IMR-90 (cell line): ENCODE measurements around the gene SNRPE. TPM values are rescaled to one million over a fixed set of nuclear protein-coding genes. Genes with fewer than 3 reads are reported as not detected.

ENCODE experiments used
- ATAC-seq: fragments of 200-7000 bp; cut with Tn5 transposase; 2 replicates; pipeline ENCODE4 v1.9.1; 2020; ENCODE audit warnings: low read depth, mild to moderate bottlenecking, moderate library complexity
- BruUV-seq: library from RNA; stranded (reverse); fragments of 400-500 nt; replicated peaks from 2 replicates; lab custom pipeline; 2021; lab: Mats Ljungman, UMichigan
- CTCF ChIA-PET: fragments of 300-600 bp; formaldehyde crosslinking; extraction: SDS; loops from one replicate; lab custom pipeline; 2021; ENCODE audit warnings: antibody characterized with exemption; lab: Yijun Ruan, JAX
- POLR2A ChIA-PET: fragments of 300-600 bp; sonication (Branson Sonifier 250); formaldehyde crosslinking; loops from one replicate; lab custom pipeline; 2022; ENCODE audit warnings: antibody characterized with exemption; ENCODE audit not compliant: unreplicated experiment; lab: Charles Lee
- DNase-seq: peaks from one replicate; pipeline ENCODE4 v3.0.0; 2013
- H2AFZ ChIP-seq: replicated peaks from 2 replicates; pipeline ENCODE3; 2013; ENCODE audit warnings: low read length, mild to moderate bottlenecking; ENCODE audit not compliant: poor library complexity
- H2AK5ac ChIP-seq: 2 replicates; pipeline ENCODE4 v1.6.1; 2013; ENCODE audit warnings: low read depth, low read length, inconsistent platforms
- H2AK9ac ChIP-seq: replicated peaks from 2 replicates; pipeline ENCODE3; 2013; ENCODE audit warnings: mild to moderate bottlenecking, low read depth, low read length, moderate library complexity; ENCODE audit not compliant: poor library complexity
- H2BK120ac ChIP-seq: 2 replicates; pipeline ENCODE4 v1.6.1; 2013; ENCODE audit warnings: low read depth, low read length, inconsistent platforms
- H2BK15ac ChIP-seq: 3 replicates; pipeline ENCODE4 v1.6.1; 2013; ENCODE audit warnings: low read depth, low read length, inconsistent platforms
- H2BK20ac ChIP-seq: 2 replicates; pipeline ENCODE4 v1.6.1; 2013; ENCODE audit warnings: low read depth, mild to moderate bottlenecking, inconsistent platforms, low read length, moderate library complexity
- H2BK5ac ChIP-seq: 2 replicates; pipeline ENCODE4 v1.6.1; 2013; ENCODE audit warnings: mild to moderate bottlenecking, low read depth, low read length, inconsistent platforms; ENCODE audit not compliant: poor library complexity, severe bottlenecking
- H3K14ac ChIP-seq: replicated peaks from 2 replicates; pipeline ENCODE4 v1.6.1; 2013; ENCODE audit warnings: low read depth, low read length, inconsistent platforms
- H3K18ac ChIP-seq: 2 replicates; pipeline ENCODE4 v1.6.1; 2013; ENCODE audit warnings: low read depth, low read length, control low read depth
- H3K23ac ChIP-seq: 2 replicates; pipeline ENCODE4 v1.6.1; 2013; ENCODE audit warnings: low read depth, low read length, inconsistent platforms
- H3K27ac ChIP-seq: 2 replicates; pipeline ENCODE4 v1.5.1; 2013; ENCODE audit warnings: mild to moderate bottlenecking, control low read depth, low read length; ENCODE audit not compliant: insufficient read depth
- H3K27me3 ChIP-seq: 2 replicates; pipeline ENCODE4 v1.6.1; 2013; ENCODE audit warnings: low read length; ENCODE audit not compliant: control insufficient read depth, insufficient read depth
- H3K36me3 ChIP-seq: 2 replicates; pipeline ENCODE4 v1.6.1; 2013; ENCODE audit warnings: low read length, mixed read lengths; ENCODE audit not compliant: control insufficient read depth, insufficient read depth
- H3K4ac ChIP-seq: 2 replicates; pipeline ENCODE4 v1.6.1; 2013; ENCODE audit warnings: low read depth, low read length, inconsistent platforms
- H3K4me1 ChIP-seq: 2 replicates; pipeline ENCODE4 v1.6.1; 2013; ENCODE audit warnings: low read length, mixed read lengths; ENCODE audit not compliant: control insufficient read depth, insufficient read depth
- H3K4me2 ChIP-seq: 2 replicates; pipeline ENCODE4 v1.6.1; 2013; ENCODE audit warnings: low read depth, mild to moderate bottlenecking, control low read depth, low read length, moderate library complexity
- H3K4me3 ChIP-seq: 2 replicates; pipeline ENCODE4 v1.5.1; 2013; ENCODE audit warnings: low read depth, mild to moderate bottlenecking, control low read depth, low read length, moderate library complexity; ENCODE audit not compliant: insufficient read depth
- H3K56ac ChIP-seq: 2 replicates; pipeline ENCODE4 v1.6.1; 2013; ENCODE audit warnings: low read length, inconsistent platforms; ENCODE audit not compliant: insufficient read depth; ENCODE audit errors: extremely low read depth
- H3K79me1 ChIP-seq, 2 experiments: 2 replicates each; pipeline ENCODE4 v1.6.1; 2013; ENCODE audit warnings: low read length in 2 of 2, inconsistent platforms in 1 of 2, low read depth in 1 of 2
- H3K9ac ChIP-seq: 2 replicates; pipeline ENCODE4 v1.6.1; 2013; ENCODE audit warnings: low read depth, low read length, control low read depth
- H3K9me1 ChIP-seq: 2 replicates; pipeline ENCODE4 v1.6.1; 2013; ENCODE audit warnings: low read length, inconsistent platforms; ENCODE audit not compliant: insufficient read depth
- H3K9me3 ChIP-seq: 2 replicates; pipeline ENCODE4 v1.6.1; 2013; ENCODE audit warnings: low read length; ENCODE audit not compliant: control insufficient read depth, insufficient read depth
- H4K20me1 ChIP-seq: 2 replicates; pipeline ENCODE4 v1.6.1; 2013; ENCODE audit warnings: low read length, inconsistent platforms; ENCODE audit not compliant: insufficient read depth
- H4K5ac ChIP-seq: 2 replicates; pipeline ENCODE4 v1.6.1; 2013; ENCODE audit warnings: mild to moderate bottlenecking, low read depth, low read length, control low read depth
- H4K8ac ChIP-seq, 2 experiments: 2 replicates each; pipeline ENCODE4 v1.6.1; 2013; ENCODE audit warnings: low read depth in 2 of 2, low read length in 2 of 2, control low read depth in 1 of 2, inconsistent platforms in 1 of 2
- H4K91ac ChIP-seq: 2 replicates; pipeline ENCODE4 v1.6.1; 2013; ENCODE audit warnings: low read depth, low read length, inconsistent platforms; ENCODE audit not compliant: insufficient read depth
- CEBPB ChIP-seq: IDR thresholded peaks from 2 replicates; pipeline ENCODE4 v1.6.1; 2012; ENCODE audit warnings: low read depth, low read length, improper control_type of control experiment
- CHD1 ChIP-seq: IDR thresholded peaks from 2 replicates; pipeline ENCODE4 v1.6.1; 2012; ENCODE audit warnings: low read depth, low read length, improper control_type of control experiment
- FOS ChIP-seq: fragments of 150-350 bp; IDR thresholded peaks from 2 replicates; pipeline ENCODE4 v1.6.1; 2016; ENCODE audit warnings: low read depth, low read length
- WGBS, 2 experiments: methylation state at CpG; one replicate each; pipeline versions ENCODE4 v1.1.5 to v1.1.7; 2013; ENCODE audit warnings: missing lambda C conversion rate in 2 of 2; ENCODE audit not compliant: insufficient read length in 1 of 2; ENCODE audit errors: extremely low coverage in 2 of 2; 5-methylcytosine and 5-hydroxymethylcytosine counted together
- dilution Hi-C: fragments of 300-500 bp; cut with HindIII; formaldehyde crosslinking; loops from one replicate; pipeline ENCODE4 v1.14.3; 2018; ENCODE audit warnings: low sequenced_read_pairs; ENCODE audit not compliant: unreplicated experiment
- in situ Hi-C: fragments of 300-500 bp; cut with MboI; formaldehyde crosslinking; loops from 3 replicates; pipeline ENCODE4 v1.14.3; 2019; ENCODE audit warnings: low sequenced_read_pairs, inconsistent platforms, mixed read lengths
- intact Hi-C: fragments of 100-400 bp; cut with micrococcal nuclease; formaldehyde crosslinking; loops from 2 replicates; pipeline ENCODE4 v1.10.0; 2022
- polyA plus RNA-seq, 3 experiments: library from polyadenylated mRNA; depleted of rRNA; stranded (reverse); fragments of >200 nt; gene quantifications; 2 replicates each; pipeline ENCODE4 v1.2.3, GENCODE V29; 2012; ENCODE audit warnings: low replicate concordance in 1 of 3
- total RNA-seq: library from RNA; depleted of rRNA; stranded (reverse); fragments of >200 nt; gene quantifications from 2 replicates; pipeline ENCODE4 v1.2.3, GENCODE V29; 2012

The SNRPE gene
- total and polyA plus RNA-seq, 2 of the 4 experiments (the other 2 are of a cell fraction) = 43.6 to 219 TPM

- no peaks in the 10 kb centered on the region for H3K27me3 ChIP-seq
- no peaks in the 10 kb centered on the region for H4K20me1 ChIP-seq
- no peak overlapping the region for H3K4me3 ChIP-seq
- H2AFZ ChIP-seq = no peak overlapping the region
- no peak overlapping the region for H2BK5ac ChIP-seq
- no peak overlapping the region for H2AK9ac ChIP-seq
- no peak overlapping the region for H4K8ac ChIP-seq
- intact Hi-C loops (no loop called here), in situ Hi-C loops (loop anchor here (5.0 kb wide), 1 partner anchor 257 kb away; no protein-coding TSS in a partner anchor), dilution Hi-C loops (loop anchor here (25.0 kb wide), 2 partner anchors 267 to 517 kb away; no protein-coding TSS in a partner anchor)
- H3K56ac ChIP-seq = no peak overlapping the region
- H3K27ac ChIP-seq = no peak overlapping the region
- POLR2A ChIA-PET = no interaction called here
- ATAC-seq = no peak
- H2BK20ac ChIP-seq = no peak overlapping the region
- no peak overlapping the region for H2BK120ac ChIP-seq
- no peak overlapping the region for H3K4me2 ChIP-seq
- no peak overlapping the region for H3K23ac ChIP-seq
- no peaks in the 10 kb centered on the region for H3K4me1 ChIP-seq
- H3K4ac ChIP-seq = no peak overlapping the region
- H3K9me1 ChIP-seq = peaks cover 2% of the 10 kb centered on the region; the same call in 1 of the 2 replicates
- H3K18ac ChIP-seq = no peak overlapping the region
- CTCF ChIA-PET = interaction anchor here (0.6 to 4.9 kb wide), 7 partner anchors 10 to 258 kb away, joined by 3 to 95 read pairs (median 5); partner anchors contain the start of gene SOX13
- H2BK15ac ChIP-seq = no peak overlapping the region
- TF ChIP-seq CHD1 (no peak), CEBPB (peak; percentile 82), FOS (no peak)
- no CpG with 5 or more reads among the region's 1 CpG for WGBS, 2 experiments
- H3K9me3 ChIP-seq = no peaks in the 10 kb centered on the region
- no TSS peak for BruUV-seq
- H3K9ac ChIP-seq = no peak overlapping the region
- no peak overlapping the region for H4K5ac ChIP-seq
- H4K91ac ChIP-seq = no peak overlapping the region
- no peak overlapping the region for H2AK5ac ChIP-seq
- peak; percentile 31 for DNase-seq
- no peak overlapping the region for H3K14ac ChIP-seq
- H3K79me1 ChIP-seq = peaks cover 5 to 17% of the 10 kb centered on the region in 2 experiments
- peaks cover 23% of the 10 kb centered on the region for H3K36me3 ChIP-seq
Measured at GRCh38 chr1:203870245-203870644, 8.8 kb downstream of the SNRPE start.
